GM13976 (cell line): ENCODE data around the gene RHOF.

Source experiments
- DNase-seq: peaks from one replicate; pipeline ENCODE4 v3.0.0; 2012; ENCODE audit warnings: low spot score
- CTCF ChIP-seq: IDR thresholded peaks from 2 replicates; pipeline ENCODE4 v1.5.1; 2012; ENCODE audit warnings: borderline replicate concordance, mild to moderate bottlenecking; ENCODE audit not compliant: insufficient read depth; ENCODE audit errors: extremely low read depth, missing control alignments, control extremely low read depth
- in situ Hi-C: fragments of 300-500 bp; cut with MboI; formaldehyde crosslinking; loops from one replicate; pipeline ENCODE4 v1.12.0; 2022; ENCODE audit warnings: low sequenced_read_pairs, mixed read lengths, inconsistent platforms; ENCODE audit not compliant: unreplicated experiment

RHOF gene

GRCh38 chr12:121804417-121805111 lies 11.1 kb upstream of the RHOF start:
- TF ChIP-seq CTCF = no peak
- in situ Hi-C loops = no loop called here
- peak; percentile 59 for DNase-seq

GRCh38 chr12:121803861-121804416 lies 10.5 kb upstream of the RHOF start, which contains the start of gene SETD1B:
Gene SETD1B (plus strand): TSS chr12:121804009. CDS start chr12:121804738, 729 bp downstream.
- DNase-seq = peak; percentile 55

GRCh38 chr12:121802843-121803698 lies 9.6 kb upstream of the RHOF start:
- TF ChIP-seq CTCF = no peak
- in situ Hi-C loops = no loop called here
- DNase-seq = peak; percentile 90

More at GRCh38 chr12:121803861-121804416, 10.5 kb upstream of the RHOF start, which contains the start of gene SETD1B:
- in situ Hi-C loops = no loop called here
- TF ChIP-seq CTCF = no peak

GRCh38 chr12:121802485-121802842 lies 9.0 kb upstream of the RHOF start:
- in situ Hi-C loops = no loop called here
- TF ChIP-seq CTCF = no peak

GRCh38 chr12:121801595-121802484 lies 8.4 kb upstream of the RHOF start:
- no peak for TF ChIP-seq CTCF
- DNase-seq = no peak
- in situ Hi-C loops = no loop called here

More at GRCh38 chr12:121802485-121802842, 9.0 kb upstream of the RHOF start:
- no peak for DNase-seq
